H1 (cell line): ENCODE data around the gene DDI2. TPM values are rescaled to one million over a fixed set of nuclear protein-coding genes. Genes with fewer than 3 reads are reported as not detected.

ENCODE experiments used
- BRCA1 ChIP-seq: IDR thresholded peaks from 2 replicates; pipeline ENCODE4 v1.6.1; 2012; ENCODE audit warnings: low read depth, low read length, improper control_type of control experiment
- NANOG ChIP-seq: IDR thresholded peaks from 2 replicates; pipeline ENCODE4 v1.6.1; 2011; ENCODE audit warnings: low read length, low read depth, mild to moderate bottlenecking, inconsistent platforms; ENCODE audit not compliant: insufficient read depth, poor library complexity, severe bottlenecking
- POLR2A ChIP-seq, 2 experiments: IDR thresholded peaks; 1 replicate in 1 of 2; 2 replicates in 1 of 2; pipeline ENCODE4 v1.6.1; 2011; ENCODE audit warnings: low read depth in 2 of 2, low read length in 2 of 2, mild to moderate bottlenecking in 2 of 2; ENCODE audit errors: control extremely low read depth in 1 of 2
- SUZ12 ChIP-seq: fragments of 200-600 bp; sonication (generic); IDR thresholded peaks from 2 replicates; pipeline ENCODE4 v1.6.1; 2012; ENCODE audit warnings: mild to moderate bottlenecking, inconsistent platforms, low read length, moderate library complexity, mixed read lengths
- TAF1 ChIP-seq: IDR thresholded peaks from 2 replicates; pipeline ENCODE4 v1.6.1; 2011; ENCODE audit warnings: mild to moderate bottlenecking, low read depth, low read length
- polyA plus RNA-seq, 7 experiments: library from polyadenylated mRNA; depleted of rRNA in 3 of 7; stranded (reverse) in 5 of 7; unstranded in 2 of 7; fragments of >200 nt in 5 of 7; fragments of 200-250 nt in 2 of 7; gene quantifications; 1 replicate in 5 of 7; 2 replicates in 1 of 7; 4 replicates in 1 of 7; pipeline versions ENCODE4 v1.2.1 to v1.2.3, GENCODE V29; 2011 to 2013; ENCODE audit warnings: missing spikeins in 2 of 7, mixed read lengths in 2 of 7
- total RNA-seq: library from RNA; stranded (reverse); fragmentation: NEBNext Ultra II Directional; extraction: Animal tissue kit (Norgen Biotek cat#: 25700); gene quantifications from 2 replicates; pipeline ENCODE4 v1.2.1, GENCODE V29; 2021
- TF ChIP-seq, protein P1 (sequence below): IDR thresholded peaks from 2 replicates; pipeline ENCODE4 v1.6.1; 2012; ENCODE audit warnings: low read length, inconsistent platforms
- TF ChIP-seq, protein P2 (sequence below): fragments of 300-600 bp; sonication (generic); IDR thresholded peaks from 2 replicates; pipeline ENCODE4 v1.7.1; 2012; ENCODE audit warnings: low read length, moderate library complexity, mild to moderate bottlenecking, inconsistent platforms; ENCODE audit not compliant: insufficient replicate concordance

Gene DDI2
- total and polyA plus RNA-seq, 2 of the 8 experiments (the other 6 are each of a cell fraction or from before 2014, with no cell fraction given), result 7.7 to 38.3 TPM

GRCh38 chr1:15706751-15707150 lies 89.5 kb downstream of the DDI2 start (continued):
- no peak for TF ChIP-seq BRCA1
- no peak for TF ChIP-seq POLR2A (IDR thresholded peaks at IDR 0.05; ENCODE audit: control extremely low read depth in 1 of 2, low read depth in 2 of 2, low read length in 2 of 2)
- no peak for TF ChIP-seq NANOG
- TF ChIP-seq TAF1, result no peak
- no peak for TF ChIP-seq SUZ12
- TF ChIP-seq, protein P1, sequence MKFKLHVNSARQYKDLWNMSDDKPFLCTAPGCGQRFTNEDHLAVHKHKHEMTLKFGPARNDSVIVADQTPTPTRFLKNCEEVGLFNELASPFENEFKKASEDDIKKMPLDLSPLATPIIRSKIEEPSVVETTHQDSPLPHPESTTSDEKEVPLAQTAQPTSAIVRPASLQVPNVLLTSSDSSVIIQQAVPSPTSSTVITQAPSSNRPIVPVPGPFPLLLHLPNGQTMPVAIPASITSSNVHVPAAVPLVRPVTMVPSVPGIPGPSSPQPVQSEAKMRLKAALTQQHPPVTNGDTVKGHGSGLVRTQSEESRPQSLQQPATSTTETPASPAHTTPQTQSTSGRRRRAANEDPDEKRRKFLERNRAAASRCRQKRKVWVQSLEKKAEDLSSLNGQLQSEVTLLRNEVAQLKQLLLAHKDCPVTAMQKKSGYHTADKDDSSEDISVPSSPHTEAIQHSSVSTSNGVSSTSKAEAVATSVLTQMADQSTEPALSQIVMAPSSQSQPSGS, result no peak
- TF ChIP-seq, protein P2, sequence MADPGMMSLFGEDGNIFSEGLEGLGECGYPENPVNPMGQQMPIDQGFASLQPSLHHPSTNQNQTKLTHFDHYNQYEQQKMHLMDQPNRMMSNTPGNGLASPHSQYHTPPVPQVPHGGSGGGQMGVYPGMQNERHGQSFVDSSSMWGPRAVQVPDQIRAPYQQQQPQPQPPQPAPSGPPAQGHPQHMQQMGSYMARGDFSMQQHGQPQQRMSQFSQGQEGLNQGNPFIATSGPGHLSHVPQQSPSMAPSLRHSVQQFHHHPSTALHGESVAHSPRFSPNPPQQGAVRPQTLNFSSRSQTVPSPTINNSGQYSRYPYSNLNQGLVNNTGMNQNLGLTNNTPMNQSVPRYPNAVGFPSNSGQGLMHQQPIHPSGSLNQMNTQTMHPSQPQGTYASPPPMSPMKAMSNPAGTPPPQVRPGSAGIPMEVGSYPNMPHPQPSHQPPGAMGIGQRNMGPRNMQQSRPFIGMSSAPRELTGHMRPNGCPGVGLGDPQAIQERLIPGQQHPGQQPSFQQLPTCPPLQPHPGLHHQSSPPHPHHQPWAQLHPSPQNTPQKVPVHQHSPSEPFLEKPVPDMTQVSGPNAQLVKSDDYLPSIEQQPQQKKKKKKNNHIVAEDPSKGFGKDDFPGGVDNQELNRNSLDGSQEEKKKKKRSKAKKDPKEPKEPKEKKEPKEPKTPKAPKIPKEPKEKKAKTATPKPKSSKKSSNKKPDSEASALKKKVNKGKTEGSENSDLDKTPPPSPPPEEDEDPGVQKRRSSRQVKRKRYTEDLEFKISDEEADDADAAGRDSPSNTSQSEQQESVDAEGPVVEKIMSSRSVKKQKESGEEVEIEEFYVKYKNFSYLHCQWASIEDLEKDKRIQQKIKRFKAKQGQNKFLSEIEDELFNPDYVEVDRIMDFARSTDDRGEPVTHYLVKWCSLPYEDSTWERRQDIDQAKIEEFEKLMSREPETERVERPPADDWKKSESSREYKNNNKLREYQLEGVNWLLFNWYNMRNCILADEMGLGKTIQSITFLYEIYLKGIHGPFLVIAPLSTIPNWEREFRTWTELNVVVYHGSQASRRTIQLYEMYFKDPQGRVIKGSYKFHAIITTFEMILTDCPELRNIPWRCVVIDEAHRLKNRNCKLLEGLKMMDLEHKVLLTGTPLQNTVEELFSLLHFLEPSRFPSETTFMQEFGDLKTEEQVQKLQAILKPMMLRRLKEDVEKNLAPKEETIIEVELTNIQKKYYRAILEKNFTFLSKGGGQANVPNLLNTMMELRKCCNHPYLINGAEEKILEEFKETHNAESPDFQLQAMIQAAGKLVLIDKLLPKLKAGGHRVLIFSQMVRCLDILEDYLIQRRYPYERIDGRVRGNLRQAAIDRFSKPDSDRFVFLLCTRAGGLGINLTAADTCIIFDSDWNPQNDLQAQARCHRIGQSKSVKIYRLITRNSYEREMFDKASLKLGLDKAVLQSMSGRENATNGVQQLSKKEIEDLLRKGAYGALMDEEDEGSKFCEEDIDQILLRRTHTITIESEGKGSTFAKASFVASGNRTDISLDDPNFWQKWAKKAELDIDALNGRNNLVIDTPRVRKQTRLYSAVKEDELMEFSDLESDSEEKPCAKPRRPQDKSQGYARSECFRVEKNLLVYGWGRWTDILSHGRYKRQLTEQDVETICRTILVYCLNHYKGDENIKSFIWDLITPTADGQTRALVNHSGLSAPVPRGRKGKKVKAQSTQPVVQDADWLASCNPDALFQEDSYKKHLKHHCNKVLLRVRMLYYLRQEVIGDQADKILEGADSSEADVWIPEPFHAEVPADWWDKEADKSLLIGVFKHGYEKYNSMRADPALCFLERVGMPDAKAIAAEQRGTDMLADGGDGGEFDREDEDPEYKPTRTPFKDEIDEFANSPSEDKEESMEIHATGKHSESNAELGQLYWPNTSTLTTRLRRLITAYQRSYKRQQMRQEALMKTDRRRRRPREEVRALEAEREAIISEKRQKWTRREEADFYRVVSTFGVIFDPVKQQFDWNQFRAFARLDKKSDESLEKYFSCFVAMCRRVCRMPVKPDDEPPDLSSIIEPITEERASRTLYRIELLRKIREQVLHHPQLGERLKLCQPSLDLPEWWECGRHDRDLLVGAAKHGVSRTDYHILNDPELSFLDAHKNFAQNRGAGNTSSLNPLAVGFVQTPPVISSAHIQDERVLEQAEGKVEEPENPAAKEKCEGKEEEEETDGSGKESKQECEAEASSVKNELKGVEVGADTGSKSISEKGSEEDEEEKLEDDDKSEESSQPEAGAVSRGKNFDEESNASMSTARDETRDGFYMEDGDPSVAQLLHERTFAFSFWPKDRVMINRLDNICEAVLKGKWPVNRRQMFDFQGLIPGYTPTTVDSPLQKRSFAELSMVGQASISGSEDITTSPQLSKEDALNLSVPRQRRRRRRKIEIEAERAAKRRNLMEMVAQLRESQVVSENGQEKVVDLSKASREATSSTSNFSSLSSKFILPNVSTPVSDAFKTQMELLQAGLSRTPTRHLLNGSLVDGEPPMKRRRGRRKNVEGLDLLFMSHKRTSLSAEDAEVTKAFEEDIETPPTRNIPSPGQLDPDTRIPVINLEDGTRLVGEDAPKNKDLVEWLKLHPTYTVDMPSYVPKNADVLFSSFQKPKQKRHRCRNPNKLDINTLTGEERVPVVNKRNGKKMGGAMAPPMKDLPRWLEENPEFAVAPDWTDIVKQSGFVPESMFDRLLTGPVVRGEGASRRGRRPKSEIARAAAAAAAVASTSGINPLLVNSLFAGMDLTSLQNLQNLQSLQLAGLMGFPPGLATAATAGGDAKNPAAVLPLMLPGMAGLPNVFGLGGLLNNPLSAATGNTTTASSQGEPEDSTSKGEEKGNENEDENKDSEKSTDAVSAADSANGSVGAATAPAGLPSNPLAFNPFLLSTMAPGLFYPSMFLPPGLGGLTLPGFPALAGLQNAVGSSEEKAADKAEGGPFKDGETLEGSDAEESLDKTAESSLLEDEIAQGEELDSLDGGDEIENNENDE, result no peak
